Suppressor macrophage treated with lipopolysaccharide for 4 hours (primary cell): ENCODE results near the gene MFGE8.
"Not testable (repeated sequence)": the region's sequence is repeated elsewhere in the genome, so short reads cannot be mapped to it uniquely, and the experiment has no call there.

Experiments
- DNase-seq: peaks from one replicate; pipeline ENCODE4 v3.0.0-alpha.2; 2020

The MFGE8 gene

GRCh38 chr15:88913017-88913849 is at the start of gene MFGE8:
Gene MFGE8, minus strand, starts transcription at chr15:88913379. Its CDS starts 60 bp downstream, at chr15:88913319.
- peak; percentile 57 for DNase-seq

- no peak for DNase-seq
These were observed 46.3 kb upstream of the MFGE8 start for GRCh38 chr15:88959445-88959844.

DNA sequence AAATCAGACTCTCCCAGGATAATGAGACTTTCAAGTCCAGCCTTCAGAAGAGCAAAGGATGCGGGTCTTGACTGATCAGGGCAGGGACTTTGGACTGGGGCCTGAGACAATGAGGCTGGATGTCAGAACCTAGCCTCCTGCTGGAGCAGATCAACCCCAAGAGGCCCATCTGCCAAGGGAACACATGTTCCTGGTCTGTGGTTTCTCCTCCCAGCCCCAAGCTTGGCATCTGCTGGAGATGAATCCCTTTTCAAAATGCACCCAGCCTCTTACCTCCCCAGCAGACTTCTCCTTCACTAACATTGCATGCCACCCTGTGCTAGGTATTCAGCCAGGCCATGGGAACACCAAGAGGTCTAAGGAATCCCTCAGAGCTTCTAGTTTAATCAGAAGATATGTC is 43.7 kb upstream of the MFGE8 start:
- no peak for DNase-seq

DNA sequence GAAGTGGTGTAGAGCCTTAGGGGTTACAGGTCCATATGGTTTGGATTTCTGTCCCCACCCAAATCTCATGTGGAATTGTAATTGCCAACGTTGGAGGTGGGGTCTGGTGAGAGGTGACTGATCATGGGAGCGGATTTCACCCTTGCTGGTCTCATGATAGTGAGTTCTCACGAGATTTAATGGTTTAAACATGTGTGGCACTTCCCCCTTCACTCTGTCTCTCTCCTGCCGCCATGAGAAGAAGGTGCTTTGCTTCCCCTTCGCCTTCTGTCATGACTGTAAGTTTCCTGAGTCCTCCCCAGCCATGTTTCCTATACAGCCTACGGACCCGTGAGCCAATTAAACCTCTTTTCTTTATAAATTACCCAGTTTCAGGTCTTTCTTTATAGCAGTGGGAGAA is 43.1 kb upstream of the MFGE8 start:
- DNase-seq = no peak

DNA sequence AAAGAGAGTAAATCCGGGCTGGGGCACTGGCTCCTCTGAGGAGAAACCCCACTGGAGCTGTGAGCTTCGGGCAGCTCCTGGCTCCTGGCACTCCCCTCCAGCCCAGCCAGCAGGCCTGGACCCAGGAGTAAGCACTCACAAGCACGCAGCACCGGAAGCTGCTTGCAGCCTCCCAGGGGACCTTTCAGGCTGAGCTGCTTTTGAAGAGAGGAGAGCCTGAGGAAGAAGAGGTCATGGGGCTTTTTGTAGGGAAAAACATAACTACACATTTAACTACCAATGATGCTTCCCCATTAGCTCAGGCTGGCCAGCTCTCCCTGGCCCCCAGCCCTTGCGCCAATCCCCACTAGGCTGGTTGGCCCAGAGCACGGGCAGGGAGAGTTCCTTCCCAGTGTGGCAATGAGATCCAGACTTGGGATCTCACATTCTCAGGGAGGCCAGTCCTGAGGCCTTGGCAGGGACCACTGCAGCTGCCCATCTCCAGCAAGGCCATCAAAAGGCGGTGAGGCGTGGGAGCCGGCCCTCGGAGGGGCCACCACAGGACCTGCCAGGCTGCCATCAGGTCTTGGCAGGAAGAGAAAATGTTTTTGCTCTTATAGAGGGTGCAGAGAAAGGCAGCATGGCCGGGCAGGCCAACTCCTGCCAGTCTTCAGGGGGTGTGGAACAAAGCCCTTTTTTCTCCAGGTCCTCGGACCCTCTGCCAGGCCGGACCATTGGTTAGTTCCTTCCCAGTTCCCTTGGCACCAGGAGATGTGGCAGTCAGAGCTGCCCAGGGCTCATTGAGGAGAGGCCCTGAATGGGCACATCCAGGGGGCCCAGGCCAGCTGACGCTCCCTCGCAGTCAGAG is 41.5 kb upstream of the MFGE8 start:
- DNase-seq = no peak

GRCh38 chr15:88950600-88951160 is 37.5 kb upstream of the MFGE8 start:
- no peak for DNase-seq

- DNase-seq = no peak
These were observed 36.7 kb upstream of the MFGE8 start for GRCh38 chr15:88949734-88950400.

DNA sequence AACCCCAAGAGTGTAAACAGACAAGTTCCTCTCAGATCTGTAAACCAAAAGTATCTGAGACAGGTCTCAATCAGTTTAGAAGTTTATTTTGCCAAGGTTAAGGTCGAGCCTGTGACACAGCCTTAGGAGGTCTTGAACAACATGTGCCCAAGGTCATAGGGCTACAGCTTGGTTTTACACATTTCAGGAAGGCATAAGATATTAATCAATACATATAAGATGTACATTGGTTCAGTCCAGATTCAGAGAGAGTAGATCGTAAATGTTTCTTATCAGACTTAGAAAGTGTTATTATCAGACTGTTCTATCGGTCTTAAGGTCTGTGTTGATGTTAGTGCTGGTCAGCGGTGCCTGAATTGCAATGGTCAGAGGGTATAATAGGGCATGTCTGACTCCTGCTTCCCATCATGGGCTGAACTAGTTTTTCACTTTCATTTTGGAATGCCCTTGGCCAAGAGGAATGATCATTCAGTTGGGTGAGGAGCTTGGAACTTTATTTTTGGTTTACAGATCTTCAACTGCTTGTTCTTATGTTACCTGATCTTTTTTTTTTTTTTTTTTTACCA is 27.0 kb upstream of the MFGE8 start:
- no peak for DNase-seq

- no peak for DNase-seq
These were observed 26.3 kb upstream of the MFGE8 start for GRCh38 chr15:88939486-88939806.

DNA sequence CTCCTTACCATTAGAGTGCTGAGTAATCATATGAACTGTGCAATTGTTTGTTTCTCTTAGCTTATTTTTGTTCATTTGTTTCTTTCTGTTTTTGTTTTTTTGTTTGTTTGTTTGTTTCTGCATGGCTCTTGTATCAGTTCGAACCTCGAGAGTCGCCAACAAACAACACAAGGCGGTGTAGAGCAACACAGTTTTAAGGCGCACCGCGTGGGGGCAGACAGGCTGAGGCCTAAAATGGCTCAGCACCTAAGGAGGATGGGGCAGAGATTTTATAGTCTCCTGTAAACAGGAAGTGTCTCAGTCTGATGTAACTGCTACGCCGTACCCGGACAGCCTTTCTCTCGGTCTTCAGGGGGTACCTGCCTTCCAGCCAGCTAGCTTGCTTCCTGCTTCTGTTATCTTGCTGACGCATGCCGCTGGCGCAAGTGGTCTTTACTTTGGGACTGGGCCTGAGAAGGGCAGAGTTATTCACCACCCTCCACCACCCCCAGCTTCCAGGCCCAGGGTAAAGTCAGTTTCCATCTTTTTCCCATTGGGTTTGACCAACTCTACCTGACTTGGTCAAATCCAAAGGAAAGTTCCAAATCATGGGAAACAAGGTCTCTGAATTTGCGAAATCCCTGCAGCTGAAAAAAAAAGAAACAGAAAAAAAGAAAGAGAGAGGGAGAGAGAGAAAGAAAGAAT is 25.8 kb upstream of the MFGE8 start:
- no peak for DNase-seq

DNA sequence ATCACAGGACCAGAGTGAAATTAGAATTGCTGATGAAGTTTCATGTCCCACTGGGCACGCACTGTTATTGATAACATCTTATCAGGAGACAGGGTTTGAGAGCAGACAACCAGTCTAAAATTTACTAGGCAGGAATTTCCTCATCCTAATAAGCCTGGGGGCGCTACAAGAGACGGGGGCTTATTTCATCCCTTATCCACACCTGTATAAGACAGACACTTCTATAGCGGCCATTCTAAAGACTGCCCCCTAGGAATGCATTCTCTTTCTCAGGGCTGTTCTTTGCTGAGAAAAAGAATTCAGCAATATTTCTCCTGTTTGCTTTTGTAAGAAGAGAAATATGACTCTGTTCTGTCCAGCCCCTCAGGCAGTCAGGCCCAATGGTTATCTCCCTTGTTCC is 21.3 kb upstream of the MFGE8 start:
- DNase-seq = not testable (repeated sequence)

DNA sequence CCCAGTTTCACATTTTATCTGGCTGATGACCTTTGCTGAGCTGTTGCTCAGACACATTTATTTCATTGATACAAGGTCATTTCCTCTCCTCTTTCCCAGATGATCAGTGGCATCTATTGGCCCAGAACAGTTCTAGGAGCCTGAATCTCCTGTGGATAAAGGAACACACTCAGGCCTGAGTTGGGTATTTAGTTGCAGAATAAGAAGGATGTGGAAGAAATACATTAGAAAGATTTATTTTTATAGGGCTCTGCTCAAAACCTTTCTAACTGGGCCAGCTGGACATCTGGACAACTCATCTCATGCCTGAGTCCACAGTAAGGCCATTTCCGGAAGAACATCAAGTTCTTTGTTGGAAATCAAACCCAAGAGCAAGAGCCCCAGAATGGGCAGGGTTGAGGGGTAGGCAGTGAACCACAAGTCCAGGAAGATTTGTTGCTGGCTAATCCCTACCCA is 19.7 kb upstream of the MFGE8 start:
- DNase-seq = no peak

- DNase-seq = no peak
These were observed 19.2 kb upstream of the MFGE8 start for GRCh38 chr15:88932271-88932874.

GRCh38 chr15:88930579-88930978 is 17.4 kb upstream of the MFGE8 start:
- no peak for DNase-seq

DNA sequence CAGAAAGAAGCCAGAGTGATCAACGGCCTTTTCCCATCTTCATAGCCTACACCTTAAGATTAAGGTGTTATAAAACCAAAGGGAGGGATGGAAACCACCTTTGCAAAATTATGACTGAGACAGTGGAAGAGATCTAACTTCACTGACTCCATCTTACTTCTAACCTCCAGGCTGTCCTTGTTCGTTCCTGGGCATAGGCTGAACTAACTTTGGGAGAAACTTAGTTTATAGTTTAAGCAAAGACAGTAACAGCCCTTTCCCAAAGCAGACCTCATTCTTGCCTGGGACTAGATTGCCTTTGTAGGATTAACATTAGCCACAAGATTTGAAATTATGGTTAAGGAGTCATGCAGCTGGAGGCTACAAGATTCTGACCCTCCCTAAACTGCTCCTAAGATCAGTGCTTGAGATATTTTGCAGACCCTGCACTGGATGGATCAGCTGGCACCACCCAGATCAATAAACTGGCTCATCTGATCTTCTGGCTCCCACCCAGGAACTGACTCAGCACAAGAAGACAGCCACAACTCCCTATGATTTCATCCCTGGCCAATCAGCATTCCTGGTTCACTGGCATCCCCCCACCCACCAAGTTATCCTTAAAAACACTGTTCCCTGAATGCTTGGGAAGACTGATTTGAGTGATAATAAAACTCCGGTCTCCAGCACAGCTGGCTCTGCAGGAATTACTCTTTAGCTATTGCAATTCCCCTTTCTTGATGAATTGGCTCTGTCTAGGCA is 16.3 kb upstream of the MFGE8 start:
- DNase-seq = not testable (repeated sequence)

GRCh38 chr15:88928192-88928591 is 15.0 kb upstream of the MFGE8 start:
- not testable (repeated sequence) for DNase-seq

GRCh38 chr15:88925648-88926047 is 12.5 kb upstream of the MFGE8 start:
- DNase-seq = not testable (repeated sequence)

- DNase-seq = not testable (repeated sequence)
These were observed 7.8 kb upstream of the MFGE8 start for GRCh38 chr15:88920892-88921435.

- no peak for DNase-seq
These were observed 7.2 kb upstream of the MFGE8 start for GRCh38 chr15:88920186-88920891.

- DNase-seq = peak; percentile 83
These were observed 5.6 kb upstream of the MFGE8 start for GRCh38 chr15:88918738-88919137.
